Measurements from ENCODE around the gene ADRA2B. TPM values are rescaled to one million over a fixed set of nuclear protein-coding genes. Genes with fewer than 3 reads are reported as not detected.
"Not testable (repeated sequence)": the region's sequence is repeated elsewhere in the genome, so short reads cannot be mapped to it uniquely, and the experiment has no call there.

ADRA2B gene
- total RNA-seq, 1 experiment from 2014 or later, result 4.7 TPM

DNA sequence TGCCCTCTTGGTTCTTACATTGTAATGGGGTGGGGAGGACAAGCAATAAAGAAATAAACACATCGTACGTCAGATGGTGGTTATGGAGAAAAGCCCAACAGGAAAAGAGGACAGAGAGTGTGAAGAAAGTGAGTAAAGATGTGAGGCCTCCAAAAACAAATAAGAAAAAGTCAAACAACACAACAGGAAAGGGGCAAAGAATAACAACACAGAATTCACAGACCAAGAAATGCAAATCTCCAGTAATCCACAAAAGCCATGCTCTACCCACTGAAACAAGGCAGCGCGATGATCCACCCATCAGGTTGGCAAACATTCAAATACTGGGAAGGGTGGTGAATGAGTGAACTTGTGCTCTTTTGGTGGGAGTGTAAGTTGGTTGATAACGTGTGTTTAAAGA, 45.5 kb upstream of the ADRA2B start:
- H3K4me3 Mint-ChIP-seq, result no peak overlapping the region
- H3K4me1 Mint-ChIP-seq, result peaks cover 21% of the 10 kb centered on the region
- no peak overlapping the region for H3K27ac Mint-ChIP-seq
- no peak for DNase-seq (ENCODE audit: low spot score)
- TF ChIP-seq, protein P1, sequence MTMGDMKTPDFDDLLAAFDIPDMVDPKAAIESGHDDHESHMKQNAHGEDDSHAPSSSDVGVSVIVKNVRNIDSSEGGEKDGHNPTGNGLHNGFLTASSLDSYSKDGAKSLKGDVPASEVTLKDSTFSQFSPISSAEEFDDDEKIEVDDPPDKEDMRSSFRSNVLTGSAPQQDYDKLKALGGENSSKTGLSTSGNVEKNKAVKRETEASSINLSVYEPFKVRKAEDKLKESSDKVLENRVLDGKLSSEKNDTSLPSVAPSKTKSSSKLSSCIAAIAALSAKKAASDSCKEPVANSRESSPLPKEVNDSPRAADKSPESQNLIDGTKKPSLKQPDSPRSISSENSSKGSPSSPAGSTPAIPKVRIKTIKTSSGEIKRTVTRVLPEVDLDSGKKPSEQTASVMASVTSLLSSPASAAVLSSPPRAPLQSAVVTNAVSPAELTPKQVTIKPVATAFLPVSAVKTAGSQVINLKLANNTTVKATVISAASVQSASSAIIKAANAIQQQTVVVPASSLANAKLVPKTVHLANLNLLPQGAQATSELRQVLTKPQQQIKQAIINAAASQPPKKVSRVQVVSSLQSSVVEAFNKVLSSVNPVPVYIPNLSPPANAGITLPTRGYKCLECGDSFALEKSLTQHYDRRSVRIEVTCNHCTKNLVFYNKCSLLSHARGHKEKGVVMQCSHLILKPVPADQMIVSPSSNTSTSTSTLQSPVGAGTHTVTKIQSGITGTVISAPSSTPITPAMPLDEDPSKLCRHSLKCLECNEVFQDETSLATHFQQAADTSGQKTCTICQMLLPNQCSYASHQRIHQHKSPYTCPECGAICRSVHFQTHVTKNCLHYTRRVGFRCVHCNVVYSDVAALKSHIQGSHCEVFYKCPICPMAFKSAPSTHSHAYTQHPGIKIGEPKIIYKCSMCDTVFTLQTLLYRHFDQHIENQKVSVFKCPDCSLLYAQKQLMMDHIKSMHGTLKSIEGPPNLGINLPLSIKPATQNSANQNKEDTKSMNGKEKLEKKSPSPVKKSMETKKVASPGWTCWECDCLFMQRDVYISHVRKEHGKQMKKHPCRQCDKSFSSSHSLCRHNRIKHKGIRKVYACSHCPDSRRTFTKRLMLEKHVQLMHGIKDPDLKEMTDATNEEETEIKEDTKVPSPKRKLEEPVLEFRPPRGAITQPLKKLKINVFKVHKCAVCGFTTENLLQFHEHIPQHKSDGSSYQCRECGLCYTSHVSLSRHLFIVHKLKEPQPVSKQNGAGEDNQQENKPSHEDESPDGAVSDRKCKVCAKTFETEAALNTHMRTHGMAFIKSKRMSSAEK (CRISPR knock-in tag; IDR thresholded peaks at IDR 0.05; ENCODE audit: borderline replicate concordance), result no peak
- TF ChIP-seq, protein P2, sequence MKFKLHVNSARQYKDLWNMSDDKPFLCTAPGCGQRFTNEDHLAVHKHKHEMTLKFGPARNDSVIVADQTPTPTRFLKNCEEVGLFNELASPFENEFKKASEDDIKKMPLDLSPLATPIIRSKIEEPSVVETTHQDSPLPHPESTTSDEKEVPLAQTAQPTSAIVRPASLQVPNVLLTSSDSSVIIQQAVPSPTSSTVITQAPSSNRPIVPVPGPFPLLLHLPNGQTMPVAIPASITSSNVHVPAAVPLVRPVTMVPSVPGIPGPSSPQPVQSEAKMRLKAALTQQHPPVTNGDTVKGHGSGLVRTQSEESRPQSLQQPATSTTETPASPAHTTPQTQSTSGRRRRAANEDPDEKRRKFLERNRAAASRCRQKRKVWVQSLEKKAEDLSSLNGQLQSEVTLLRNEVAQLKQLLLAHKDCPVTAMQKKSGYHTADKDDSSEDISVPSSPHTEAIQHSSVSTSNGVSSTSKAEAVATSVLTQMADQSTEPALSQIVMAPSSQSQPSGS (CRISPR knock-in tag; IDR thresholded peaks at IDR 0.05; ENCODE audit: borderline replicate concordance, low read depth), result no peak
- TF ChIP-seq ELF4 (CRISPR knock-in tag; IDR thresholded peaks at IDR 0.05; ENCODE audit: low read depth) (no peak), ETV6 (CRISPR knock-in tag; IDR thresholded peaks at IDR 0.05) (no peak), MXD4 (CRISPR knock-in tag; IDR thresholded peaks at IDR 0.05; ENCODE audit: borderline replicate concordance) (no peak), ATF1 (CRISPR knock-in tag; IDR thresholded peaks at IDR 0.05) (no peak)
- TF ChIP-seq, protein P3, sequence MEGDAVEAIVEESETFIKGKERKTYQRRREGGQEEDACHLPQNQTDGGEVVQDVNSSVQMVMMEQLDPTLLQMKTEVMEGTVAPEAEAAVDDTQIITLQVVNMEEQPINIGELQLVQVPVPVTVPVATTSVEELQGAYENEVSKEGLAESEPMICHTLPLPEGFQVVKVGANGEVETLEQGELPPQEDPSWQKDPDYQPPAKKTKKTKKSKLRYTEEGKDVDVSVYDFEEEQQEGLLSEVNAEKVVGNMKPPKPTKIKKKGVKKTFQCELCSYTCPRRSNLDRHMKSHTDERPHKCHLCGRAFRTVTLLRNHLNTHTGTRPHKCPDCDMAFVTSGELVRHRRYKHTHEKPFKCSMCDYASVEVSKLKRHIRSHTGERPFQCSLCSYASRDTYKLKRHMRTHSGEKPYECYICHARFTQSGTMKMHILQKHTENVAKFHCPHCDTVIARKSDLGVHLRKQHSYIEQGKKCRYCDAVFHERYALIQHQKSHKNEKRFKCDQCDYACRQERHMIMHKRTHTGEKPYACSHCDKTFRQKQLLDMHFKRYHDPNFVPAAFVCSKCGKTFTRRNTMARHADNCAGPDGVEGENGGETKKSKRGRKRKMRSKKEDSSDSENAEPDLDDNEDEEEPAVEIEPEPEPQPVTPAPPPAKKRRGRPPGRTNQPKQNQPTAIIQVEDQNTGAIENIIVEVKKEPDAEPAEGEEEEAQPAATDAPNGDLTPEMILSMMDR (IDR thresholded peaks at IDR 0.05), result no peak
- TF ChIP-seq, protein P4, sequence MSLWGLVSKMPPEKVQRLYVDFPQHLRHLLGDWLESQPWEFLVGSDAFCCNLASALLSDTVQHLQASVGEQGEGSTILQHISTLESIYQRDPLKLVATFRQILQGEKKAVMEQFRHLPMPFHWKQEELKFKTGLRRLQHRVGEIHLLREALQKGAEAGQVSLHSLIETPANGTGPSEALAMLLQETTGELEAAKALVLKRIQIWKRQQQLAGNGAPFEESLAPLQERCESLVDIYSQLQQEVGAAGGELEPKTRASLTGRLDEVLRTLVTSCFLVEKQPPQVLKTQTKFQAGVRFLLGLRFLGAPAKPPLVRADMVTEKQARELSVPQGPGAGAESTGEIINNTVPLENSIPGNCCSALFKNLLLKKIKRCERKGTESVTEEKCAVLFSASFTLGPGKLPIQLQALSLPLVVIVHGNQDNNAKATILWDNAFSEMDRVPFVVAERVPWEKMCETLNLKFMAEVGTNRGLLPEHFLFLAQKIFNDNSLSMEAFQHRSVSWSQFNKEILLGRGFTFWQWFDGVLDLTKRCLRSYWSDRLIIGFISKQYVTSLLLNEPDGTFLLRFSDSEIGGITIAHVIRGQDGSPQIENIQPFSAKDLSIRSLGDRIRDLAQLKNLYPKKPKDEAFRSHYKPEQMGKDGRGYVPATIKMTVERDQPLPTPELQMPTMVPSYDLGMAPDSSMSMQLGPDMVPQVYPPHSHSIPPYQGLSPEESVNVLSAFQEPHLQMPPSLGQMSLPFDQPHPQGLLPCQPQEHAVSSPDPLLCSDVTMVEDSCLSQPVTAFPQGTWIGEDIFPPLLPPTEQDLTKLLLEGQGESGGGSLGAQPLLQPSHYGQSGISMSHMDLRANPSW (CRISPR knock-in tag; conservative IDR thresholded peaks at IDR 0.05; ENCODE audit: low read depth), result no peak
- no peaks in the 10 kb centered on the region for H3K36me3 Mint-ChIP-seq
- peaks cover 3% of the 10 kb centered on the region; the same call in 1 of the 2 replicates for H3K9me3 Mint-ChIP-seq
- no peaks in the 10 kb centered on the region; the same call in 1 of the 2 replicates for H3K27me3 Mint-ChIP-seq (ENCODE audit: low read depth)
- ATAC-seq, result no peak
- POLR2A ChIA-PET, result no interaction called here
- CTCF ChIA-PET, result interaction anchor here (0.8 kb wide), 1 partner anchor 24 kb away, joined by 3 read pairs; the partner anchor contains the start of gene ASTL

DNA sequence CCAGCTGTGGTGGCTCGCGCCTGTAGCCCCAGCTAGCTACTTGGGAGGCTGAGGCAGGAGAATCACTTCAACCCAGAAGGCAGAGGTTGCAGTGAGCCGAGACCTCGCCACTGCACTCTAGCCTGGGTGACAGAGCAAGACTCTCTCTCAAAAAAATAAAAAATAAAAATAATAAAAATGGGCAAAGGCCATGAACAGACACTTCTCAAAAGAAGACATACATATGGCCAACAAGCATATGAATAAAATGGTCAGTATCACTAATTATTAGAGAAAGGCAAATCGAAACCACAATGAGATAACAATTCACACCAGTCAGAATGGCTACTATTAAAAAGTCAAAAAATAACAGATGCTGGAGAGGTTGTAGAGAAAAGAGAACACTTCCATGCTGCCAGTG, 44.0 kb upstream of the ADRA2B start:
- H3K27me3 Mint-ChIP-seq (ENCODE audit: low read depth); DNase-seq (ENCODE audit: low spot score); POLR2A ChIA-PET; H3K36me3 Mint-ChIP-seq; H3K27ac Mint-ChIP-seq; H3K9me3 Mint-ChIP-seq; H3K4me3 Mint-ChIP-seq; ATAC-seq: not testable (repeated sequence)
- CTCF ChIA-PET, result interaction anchor here (2.8 to 3.9 kb wide), 2 partner anchors 14 to 138 kb away, joined by 7 to 23 read pairs; no protein-coding TSS in a partner anchor
- H3K4me1 Mint-ChIP-seq, result peaks cover 21% of the 10 kb centered on the region

DNA sequence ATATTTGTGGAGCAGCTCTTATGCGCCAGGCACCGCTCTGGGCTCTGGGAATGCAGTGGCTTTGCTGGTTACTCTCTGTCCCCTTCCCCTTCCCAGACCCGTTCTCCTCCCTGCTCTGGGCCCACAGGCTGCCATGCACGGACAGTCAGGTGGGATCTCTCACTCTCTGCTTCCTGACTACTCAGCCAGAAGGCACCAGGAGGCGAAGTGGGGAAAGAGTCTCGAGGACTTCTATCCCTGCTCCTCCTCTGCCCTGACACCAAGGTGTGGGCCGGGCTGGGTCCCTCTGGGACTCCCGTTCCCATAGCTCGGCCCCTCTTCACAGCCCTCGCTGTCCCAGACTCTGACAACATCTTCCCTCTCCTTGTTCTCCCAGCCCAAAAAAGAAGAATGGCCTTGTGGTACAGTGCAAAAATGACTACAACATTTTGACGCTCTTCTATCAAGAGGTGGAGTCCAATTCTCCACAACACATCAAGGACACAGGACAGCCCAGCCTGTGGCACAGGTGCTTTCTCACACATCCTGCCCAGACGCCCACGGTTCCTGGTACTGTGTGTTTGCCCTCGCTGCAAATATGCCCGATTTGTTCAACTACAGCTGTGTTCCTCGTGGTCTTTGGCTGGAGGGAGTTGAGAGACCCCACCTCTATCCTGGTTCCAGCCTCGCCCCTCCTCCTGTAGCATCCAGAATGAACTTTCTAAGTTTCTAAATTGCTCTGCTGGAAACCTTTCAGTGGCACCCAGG, 42.9 kb upstream of the ADRA2B start:
- H3K27me3 Mint-ChIP-seq (ENCODE audit: low read depth), result no peaks in the 10 kb centered on the region; the same call in 1 of the 2 replicates
- no peak for DNase-seq (ENCODE audit: low spot score)
- no peak for TF ChIP-seq ZNF232 (CRISPR knock-in tag; IDR thresholded peaks at IDR 0.05)
- TF ChIP-seq, protein P5, sequence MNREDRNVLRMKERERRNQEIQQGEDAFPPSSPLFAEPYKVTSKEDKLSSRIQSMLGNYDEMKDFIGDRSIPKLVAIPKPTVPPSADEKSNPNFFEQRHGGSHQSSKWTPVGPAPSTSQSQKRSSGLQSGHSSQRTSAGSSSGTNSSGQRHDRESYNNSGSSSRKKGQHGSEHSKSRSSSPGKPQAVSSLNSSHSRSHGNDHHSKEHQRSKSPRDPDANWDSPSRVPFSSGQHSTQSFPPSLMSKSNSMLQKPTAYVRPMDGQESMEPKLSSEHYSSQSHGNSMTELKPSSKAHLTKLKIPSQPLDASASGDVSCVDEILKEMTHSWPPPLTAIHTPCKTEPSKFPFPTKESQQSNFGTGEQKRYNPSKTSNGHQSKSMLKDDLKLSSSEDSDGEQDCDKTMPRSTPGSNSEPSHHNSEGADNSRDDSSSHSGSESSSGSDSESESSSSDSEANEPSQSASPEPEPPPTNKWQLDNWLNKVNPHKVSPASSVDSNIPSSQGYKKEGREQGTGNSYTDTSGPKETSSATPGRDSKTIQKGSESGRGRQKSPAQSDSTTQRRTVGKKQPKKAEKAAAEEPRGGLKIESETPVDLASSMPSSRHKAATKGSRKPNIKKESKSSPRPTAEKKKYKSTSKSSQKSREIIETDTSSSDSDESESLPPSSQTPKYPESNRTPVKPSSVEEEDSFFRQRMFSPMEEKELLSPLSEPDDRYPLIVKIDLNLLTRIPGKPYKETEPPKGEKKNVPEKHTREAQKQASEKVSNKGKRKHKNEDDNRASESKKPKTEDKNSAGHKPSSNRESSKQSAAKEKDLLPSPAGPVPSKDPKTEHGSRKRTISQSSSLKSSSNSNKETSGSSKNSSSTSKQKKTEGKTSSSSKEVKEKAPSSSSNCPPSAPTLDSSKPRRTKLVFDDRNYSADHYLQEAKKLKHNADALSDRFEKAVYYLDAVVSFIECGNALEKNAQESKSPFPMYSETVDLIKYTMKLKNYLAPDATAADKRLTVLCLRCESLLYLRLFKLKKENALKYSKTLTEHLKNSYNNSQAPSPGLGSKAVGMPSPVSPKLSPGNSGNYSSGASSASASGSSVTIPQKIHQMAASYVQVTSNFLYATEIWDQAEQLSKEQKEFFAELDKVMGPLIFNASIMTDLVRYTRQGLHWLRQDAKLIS (CRISPR knock-in tag; IDR thresholded peaks at IDR 0.05; ENCODE audit: borderline replicate concordance), result no peak
- TF ChIP-seq, protein P6, sequence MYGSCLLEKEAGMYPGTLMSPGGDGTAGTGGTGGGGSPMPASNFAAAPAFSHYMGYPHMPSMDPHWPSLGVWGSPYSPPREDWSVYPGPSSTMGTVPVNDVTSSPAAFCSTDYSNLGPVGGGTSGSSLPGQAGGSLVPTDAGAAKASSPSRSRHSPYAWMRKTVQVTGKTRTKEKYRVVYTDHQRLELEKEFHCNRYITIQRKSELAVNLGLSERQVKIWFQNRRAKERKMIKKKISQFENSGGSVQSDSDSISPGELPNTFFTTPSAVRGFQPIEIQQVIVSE (CRISPR knock-in tag; IDR thresholded peaks at IDR 0.05; ENCODE audit: borderline replicate concordance), result no peak
- no peak for TF ChIP-seq MYBL2 (CRISPR knock-in tag; IDR thresholded peaks at IDR 0.05)
- TF ChIP-seq ZNF317 (CRISPR knock-in tag; IDR thresholded peaks at IDR 0.05; ENCODE audit: borderline replicate concordance, low read depth), result no peak

More for the DNA sequence above, 42.9 kb upstream of the ADRA2B start:
- ATAC-seq, result no peak
- Mint-ChIP-seq H3K4me1 (peaks cover 16% of the 10 kb centered on the region), H3K36me3 (no peaks in the 10 kb centered on the region), H3K4me3 (no peak overlapping the region), H3K27ac (no peak overlapping the region), H3K9me3 (peaks cover 3% of the 10 kb centered on the region; the same call in 1 of the 2 replicates)
- ChIA-PET POLR2A (no interaction called here), CTCF (interaction anchor here (1.5 to 3.9 kb wide), 3 partner anchors 15 to 137 kb away, joined by 7 to 23 read pairs (median 11); partner anchors contain the start of gene ASTL)

All from WTC11 (cell line).